ENCODE measurements around the gene PUS10.
"Not testable (repeated sequence)": the region's sequence is repeated elsewhere in the genome, so short reads cannot be mapped to it uniquely, and the experiment has no call there.

The PUS10 gene

GRCh38 chr2:60992985-60993392 is 25.1 kb downstream of the PUS10 start:
- Histone ChIP-seq H2AK5ac (ENCODE audit: low read length) (no peak overlapping the region), H3K36me3 (ENCODE audit: control insufficient read depth in 1 of 2, insufficient read depth in 2 of 2, low read length in 2 of 2) (no peaks in the 10 kb centered on the region), H2BK120ac (ENCODE audit: insufficient read depth, low read length, poor library complexity) (no peak overlapping the region), H2BK12ac (ENCODE audit: low read length) (no peak overlapping the region), H3K4me2 (ENCODE audit: low read length) (no peak overlapping the region), H2BK5ac (ENCODE audit: low read depth, low read length, poor library complexity) (no peak overlapping the region), H3K4me1 (ENCODE audit: control insufficient read depth in 1 of 2, insufficient read depth in 2 of 2, low read length in 2 of 2) (no peaks in the 10 kb centered on the region), H3K18ac (ENCODE audit: low read length) (no peak overlapping the region), H3K4ac (ENCODE audit: low read depth, low read length) (no peak overlapping the region), H2AFZ (ENCODE audit: insufficient read depth, low read length, poor library complexity) (no peak overlapping the region), H4K12ac (ENCODE audit: low read depth, low read length) (no peak overlapping the region), H3K9me3 (ENCODE audit: insufficient read depth, low read depth, low read length) (no peaks in the 10 kb centered on the region), H3K23ac (ENCODE audit: low read length) (no peak overlapping the region), H4K8ac (ENCODE audit: low read depth, low read length) (no peak overlapping the region), H3K14ac (ENCODE audit: low read length) (no peak overlapping the region), H3K79me2 (ENCODE audit: control insufficient read depth, insufficient read depth, low read length, poor library complexity) (no peaks in the 10 kb centered on the region), H3K27ac (ENCODE audit: low read depth, low read length) (no peak overlapping the region), H3K4me3 (ENCODE audit: low read depth, low read length) (no peak overlapping the region), H4K91ac (ENCODE audit: low read depth, low read length) (no peak overlapping the region), H3K9ac (ENCODE audit: low read length) (no peak overlapping the region), H3K27me3 (ENCODE audit: insufficient read depth, low read length) (no peaks in the 10 kb centered on the region), H3K79me1 (ENCODE audit: low read length) (no peaks in the 10 kb centered on the region)
- DNase-seq: peak in 1 of 2 donors; percentile 34
- no CpG with 5 or more reads among the region's 7 CpGs for WGBS (ENCODE audit: extremely low coverage, insufficient coverage, insufficient read length)

GRCh38 chr2:60991644-60992043 is 26.4 kb downstream of the PUS10 start:
- no peak overlapping the region for H4K8ac ChIP-seq (ENCODE audit: low read depth, low read length)
- H3K4me1 ChIP-seq (ENCODE audit: control insufficient read depth in 1 of 2, insufficient read depth in 2 of 2, low read length in 2 of 2): no peaks in the 10 kb centered on the region
- H3K79me1 ChIP-seq (ENCODE audit: low read length): no peaks in the 10 kb centered on the region
- H3K14ac ChIP-seq (ENCODE audit: low read length): no peak overlapping the region
- no CpG with 5 or more reads among the region's 4 CpGs for WGBS (ENCODE audit: extremely low coverage, insufficient coverage, insufficient read length)
- H2BK5ac ChIP-seq (ENCODE audit: low read depth, low read length, poor library complexity): no peak overlapping the region
- no peak overlapping the region for H3K4me3 ChIP-seq (ENCODE audit: low read depth, low read length)
- H3K4me2 ChIP-seq (ENCODE audit: low read length): no peak overlapping the region
- no peak overlapping the region for H3K23ac ChIP-seq (ENCODE audit: low read length)
- no peaks in the 10 kb centered on the region for H3K79me2 ChIP-seq (ENCODE audit: control insufficient read depth, insufficient read depth, low read length, poor library complexity)
- H3K36me3 ChIP-seq (ENCODE audit: control insufficient read depth in 1 of 2, insufficient read depth in 2 of 2, low read length in 2 of 2): no peaks in the 10 kb centered on the region
- no peak overlapping the region for H3K18ac ChIP-seq (ENCODE audit: low read length)
- H3K9ac ChIP-seq (ENCODE audit: low read length): no peak overlapping the region
- no peak overlapping the region for H2AFZ ChIP-seq (ENCODE audit: insufficient read depth, low read length, poor library complexity)
- no peaks in the 10 kb centered on the region for H3K9me3 ChIP-seq (ENCODE audit: insufficient read depth, low read depth, low read length)
- no peak overlapping the region for H2BK12ac ChIP-seq (ENCODE audit: low read length)
- no peak overlapping the region for H4K12ac ChIP-seq (ENCODE audit: low read depth, low read length)
- H4K91ac ChIP-seq (ENCODE audit: low read depth, low read length): no peak overlapping the region
- H3K27ac ChIP-seq (ENCODE audit: low read depth, low read length): no peak overlapping the region
- no peak overlapping the region for H3K4ac ChIP-seq (ENCODE audit: low read depth, low read length)
- H2AK5ac ChIP-seq (ENCODE audit: low read length): no peak overlapping the region
- H3K27me3 ChIP-seq (ENCODE audit: insufficient read depth, low read length): no peaks in the 10 kb centered on the region
- no peak for DNase-seq
- no peak overlapping the region for H2BK120ac ChIP-seq (ENCODE audit: insufficient read depth, low read length, poor library complexity)

- Histone ChIP-seq H3K36me3 (ENCODE audit: control insufficient read depth in 1 of 2, insufficient read depth in 2 of 2, low read length in 2 of 2) (no peaks in the 10 kb centered on the region), H3K4me1 (ENCODE audit: control insufficient read depth in 1 of 2, insufficient read depth in 2 of 2, low read length in 2 of 2) (no peaks in the 10 kb centered on the region), H4K12ac (ENCODE audit: low read depth, low read length) (no peak overlapping the region), H3K79me1 (ENCODE audit: low read length) (no peaks in the 10 kb centered on the region), H4K8ac (ENCODE audit: low read depth, low read length) (no peak overlapping the region), H3K9ac (ENCODE audit: low read length) (no peak overlapping the region), H4K91ac (ENCODE audit: low read depth, low read length) (no peak overlapping the region), H2AFZ (ENCODE audit: insufficient read depth, low read length, poor library complexity) (no peak overlapping the region), H3K27ac (ENCODE audit: low read depth, low read length) (no peak overlapping the region), H3K27me3 (ENCODE audit: insufficient read depth, low read length) (no peaks in the 10 kb centered on the region), H3K4me2 (ENCODE audit: low read length) (no peak overlapping the region), H3K23ac (ENCODE audit: low read length) (no peak overlapping the region), H2BK5ac (ENCODE audit: low read depth, low read length, poor library complexity) (no peak overlapping the region), H3K18ac (ENCODE audit: low read length) (no peak overlapping the region), H3K4ac (ENCODE audit: low read depth, low read length) (no peak overlapping the region), H3K4me3 (ENCODE audit: low read depth, low read length) (no peak overlapping the region), H2BK120ac (ENCODE audit: insufficient read depth, low read length, poor library complexity) (no peak overlapping the region), H3K79me2 (ENCODE audit: control insufficient read depth, insufficient read depth, low read length, poor library complexity) (no peaks in the 10 kb centered on the region), H2BK12ac (ENCODE audit: low read length) (no peak overlapping the region), H2AK5ac (ENCODE audit: low read length) (no peak overlapping the region), H3K14ac (ENCODE audit: low read length) (no peak overlapping the region), H3K9me3 (ENCODE audit: insufficient read depth, low read depth, low read length) (no peaks in the 10 kb centered on the region)
- WGBS (ENCODE audit: extremely low coverage, insufficient coverage, insufficient read length): no CpG with 5 or more reads among the region's 2 CpGs
- DNase-seq: no peak
Measured at GRCh38 chr2:60989259-60989658, 28.8 kb downstream of the PUS10 start.

GRCh38 chr2:60987656-60988055 is 30.4 kb downstream of the PUS10 start:
- not testable (repeated sequence) for H2BK12ac ChIP-seq (ENCODE audit: low read length); H3K14ac ChIP-seq (ENCODE audit: low read length); H3K9ac ChIP-seq (ENCODE audit: low read length); H3K4me2 ChIP-seq (ENCODE audit: low read length); H3K18ac ChIP-seq (ENCODE audit: low read length); H3K36me3 ChIP-seq (ENCODE audit: control insufficient read depth in 1 of 2, insufficient read depth in 2 of 2, low read length in 2 of 2); H3K9me3 ChIP-seq (ENCODE audit: insufficient read depth, low read depth, low read length); H3K79me1 ChIP-seq (ENCODE audit: low read length); H2AK5ac ChIP-seq (ENCODE audit: low read length); H3K4me3 ChIP-seq (ENCODE audit: low read depth, low read length); H2BK5ac ChIP-seq (ENCODE audit: low read depth, low read length, poor library complexity); H3K23ac ChIP-seq (ENCODE audit: low read length); H4K12ac ChIP-seq (ENCODE audit: low read depth, low read length); H3K4me1 ChIP-seq (ENCODE audit: control insufficient read depth in 1 of 2, insufficient read depth in 2 of 2, low read length in 2 of 2); H3K27me3 ChIP-seq (ENCODE audit: insufficient read depth, low read length); H2BK120ac ChIP-seq (ENCODE audit: insufficient read depth, low read length, poor library complexity); H3K79me2 ChIP-seq (ENCODE audit: control insufficient read depth, insufficient read depth, low read length, poor library complexity); H3K27ac ChIP-seq (ENCODE audit: low read depth, low read length); H3K4ac ChIP-seq (ENCODE audit: low read depth, low read length); H2AFZ ChIP-seq (ENCODE audit: insufficient read depth, low read length, poor library complexity); H4K91ac ChIP-seq (ENCODE audit: low read depth, low read length); H4K8ac ChIP-seq (ENCODE audit: low read depth, low read length); DNase-seq
- no CpG with 5 or more reads among the region's 8 CpGs for WGBS (ENCODE audit: extremely low coverage, insufficient coverage, insufficient read length)

Data from trophoblast cell (in vitro differentiated cells and primary cell).